AG04449 (cell line): ENCODE results near the gene TTC4.

Source experiments
- CTCF ChIA-PET: fragments of 350-600 bp; formaldehyde crosslinking; extraction: SDS; loops from one replicate; lab custom pipeline; 2021; ENCODE audit warnings: antibody characterized with exemption; lab: Yijun Ruan, JAX
- POLR2A ChIA-PET: fragments of 400-600, 350-600 bp; formaldehyde crosslinking; extraction: SDS; loops from one replicate; lab custom pipeline; 2020; ENCODE audit warnings: antibody characterized with exemption, inconsistent platforms; lab: Yijun Ruan, JAX
- DNase-seq: peaks from one replicate; pipeline ENCODE4 v3.0.0-alpha.2; 2010; ENCODE audit warnings: low read depth, low spot score
- H3K4me3 ChIP-seq: 2 replicates; pipeline ENCODE4 v1.5.1; 2011; ENCODE audit warnings: low read depth, mild to moderate bottlenecking, control low read depth, low read length
- TF ChIP-seq, protein P1 (sequence below): IDR thresholded peaks from one replicate; pipeline ENCODE4 v1.5.1; 2011; ENCODE audit warnings: mild to moderate bottlenecking, moderate library complexity, low read length, control low read depth, inconsistent platforms; ENCODE audit not compliant: insufficient read depth; ENCODE audit errors: missing control alignments

TTC4 gene

DNA sequence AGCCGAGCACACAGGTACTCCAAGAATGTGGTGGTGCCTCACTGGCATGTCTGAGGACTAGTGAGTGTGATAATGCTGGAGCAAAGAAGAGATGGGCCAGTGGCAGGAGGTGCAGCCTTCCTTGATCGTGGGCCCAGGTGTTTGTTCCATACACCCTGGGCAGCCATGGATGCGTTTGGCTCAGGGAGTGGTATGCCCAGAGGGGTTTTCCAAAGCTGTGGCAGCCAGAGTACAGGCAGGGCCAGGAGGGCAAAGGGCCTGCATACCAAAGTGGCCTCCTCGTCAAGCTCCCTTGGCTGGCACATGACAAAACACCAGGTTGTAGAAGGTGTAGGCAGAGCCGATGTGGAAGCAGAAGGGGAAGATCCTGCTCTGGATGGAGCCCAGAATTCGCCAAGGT, 29.6 kb downstream of the TTC4 start:
- no peak for DNase-seq
- no peak overlapping the region for H3K4me3 ChIP-seq
- ChIA-PET POLR2A (no interaction called here), CTCF (no interaction called here)
- TF ChIP-seq, protein P1, sequence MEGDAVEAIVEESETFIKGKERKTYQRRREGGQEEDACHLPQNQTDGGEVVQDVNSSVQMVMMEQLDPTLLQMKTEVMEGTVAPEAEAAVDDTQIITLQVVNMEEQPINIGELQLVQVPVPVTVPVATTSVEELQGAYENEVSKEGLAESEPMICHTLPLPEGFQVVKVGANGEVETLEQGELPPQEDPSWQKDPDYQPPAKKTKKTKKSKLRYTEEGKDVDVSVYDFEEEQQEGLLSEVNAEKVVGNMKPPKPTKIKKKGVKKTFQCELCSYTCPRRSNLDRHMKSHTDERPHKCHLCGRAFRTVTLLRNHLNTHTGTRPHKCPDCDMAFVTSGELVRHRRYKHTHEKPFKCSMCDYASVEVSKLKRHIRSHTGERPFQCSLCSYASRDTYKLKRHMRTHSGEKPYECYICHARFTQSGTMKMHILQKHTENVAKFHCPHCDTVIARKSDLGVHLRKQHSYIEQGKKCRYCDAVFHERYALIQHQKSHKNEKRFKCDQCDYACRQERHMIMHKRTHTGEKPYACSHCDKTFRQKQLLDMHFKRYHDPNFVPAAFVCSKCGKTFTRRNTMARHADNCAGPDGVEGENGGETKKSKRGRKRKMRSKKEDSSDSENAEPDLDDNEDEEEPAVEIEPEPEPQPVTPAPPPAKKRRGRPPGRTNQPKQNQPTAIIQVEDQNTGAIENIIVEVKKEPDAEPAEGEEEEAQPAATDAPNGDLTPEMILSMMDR, result no peak

DNA sequence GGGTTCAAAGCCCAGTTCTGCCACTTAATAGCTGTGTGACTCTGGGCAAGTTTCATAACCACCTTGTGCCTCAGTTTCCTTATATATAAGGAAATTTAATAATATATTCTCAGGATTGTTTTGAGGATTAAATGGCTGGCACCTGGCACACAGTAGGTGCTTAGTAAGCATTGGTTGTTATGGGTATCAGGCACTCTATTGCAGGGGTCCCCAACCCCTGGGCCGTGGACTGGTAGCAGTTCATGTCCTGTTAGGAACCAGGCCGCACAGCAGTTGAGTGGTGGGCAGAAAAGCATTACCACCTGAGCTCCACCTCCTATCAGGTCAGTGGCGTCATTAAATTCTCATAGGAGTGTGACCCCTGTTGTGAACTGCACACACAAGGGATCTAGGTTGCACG, 30.2 kb downstream of the TTC4 start:
- ChIA-PET CTCF (no interaction called here), POLR2A (no interaction called here)
- TF ChIP-seq, protein P1, result no peak
- no peak for DNase-seq
- no peak overlapping the region for H3K4me3 ChIP-seq

DNA sequence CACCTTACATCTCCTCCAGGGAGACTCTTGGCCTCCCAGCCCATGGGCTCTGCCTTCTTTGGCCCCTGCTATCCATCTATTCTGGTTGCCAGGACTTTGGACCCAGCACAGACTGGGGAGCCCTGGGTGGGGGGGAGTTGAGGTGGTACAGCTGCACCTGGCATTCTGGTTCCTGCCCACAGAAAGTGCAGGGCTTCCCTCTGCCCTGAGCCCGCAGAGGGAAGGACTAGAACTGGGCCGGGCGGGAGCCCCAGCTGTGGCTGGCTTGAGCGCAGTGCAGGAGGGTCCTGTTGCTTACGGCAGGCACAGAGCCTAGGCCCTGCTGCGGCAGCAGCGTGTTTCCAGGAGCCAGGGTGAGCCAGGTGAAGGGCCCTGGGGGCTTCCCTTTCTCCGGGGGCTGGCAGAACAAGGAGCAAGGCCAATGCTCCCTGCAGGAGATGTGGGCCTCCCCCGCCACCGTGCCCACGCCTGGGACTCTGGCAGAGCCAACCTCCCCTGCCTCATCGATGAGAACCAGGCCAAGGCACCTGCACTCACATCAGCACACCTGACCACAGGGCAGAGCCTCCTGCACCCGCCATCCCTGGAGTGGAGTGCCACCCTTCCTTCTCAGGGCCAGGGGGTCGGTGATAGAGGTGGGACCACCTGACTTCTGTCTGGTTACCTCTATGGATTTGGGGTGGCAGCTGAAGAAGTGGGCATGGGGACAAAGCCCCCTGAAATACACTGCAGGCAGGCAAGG, 32.6 kb downstream of the TTC4 start:
- no peak for DNase-seq
- H3K4me3 ChIP-seq, result no peak overlapping the region
- ChIA-PET CTCF (no interaction called here), POLR2A (no interaction called here)
- TF ChIP-seq, protein P1, result no peak

DNA sequence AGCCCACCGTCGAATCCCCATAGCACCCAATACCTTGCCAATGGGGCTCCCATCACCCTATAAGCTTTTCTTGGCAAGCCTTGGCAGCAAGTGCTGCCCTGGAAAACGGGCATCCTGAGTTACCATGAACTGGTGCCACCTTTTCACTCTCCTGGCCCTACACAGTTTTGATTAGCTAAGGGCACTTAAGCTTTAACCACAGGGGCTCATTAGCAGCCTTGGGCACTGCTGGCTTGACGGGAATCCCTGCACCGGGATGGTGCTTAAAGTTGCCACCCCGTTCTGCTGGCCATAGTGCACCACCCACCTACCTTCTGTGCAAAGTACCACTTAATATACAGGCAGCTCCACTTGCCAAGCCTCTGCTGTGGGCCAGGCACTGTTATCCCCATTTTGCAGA, 34.9 kb downstream of the TTC4 start:
- ChIA-PET POLR2A (no interaction called here), CTCF (no interaction called here)
- no peak overlapping the region for H3K4me3 ChIP-seq
- TF ChIP-seq, protein P1, result no peak
- DNase-seq, result no peak

DNA sequence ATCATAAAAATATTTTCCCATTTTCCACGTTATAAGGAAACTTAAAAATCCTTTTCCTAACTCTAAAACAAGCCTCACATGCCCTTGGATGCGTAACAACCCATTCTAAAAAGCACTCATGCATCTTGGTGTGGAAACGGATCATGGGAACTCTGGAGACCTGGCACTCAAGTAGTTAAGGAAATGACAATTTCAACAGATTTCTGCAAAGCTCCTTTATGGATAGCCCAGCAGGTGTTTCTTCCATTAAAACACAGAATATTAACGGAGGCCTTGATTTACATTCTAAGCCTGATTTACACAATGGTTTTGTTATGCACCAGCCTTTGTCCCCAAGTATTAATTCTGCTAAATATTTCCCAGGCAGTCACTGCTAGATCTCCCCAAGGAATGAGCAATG, 35.8 kb downstream of the TTC4 start:
- CTCF ChIA-PET, result no interaction called here
- POLR2A ChIA-PET, result no interaction called here
- no peak for DNase-seq
- H3K4me3 ChIP-seq, result no peak overlapping the region
- TF ChIP-seq, protein P1, result no peak

DNA sequence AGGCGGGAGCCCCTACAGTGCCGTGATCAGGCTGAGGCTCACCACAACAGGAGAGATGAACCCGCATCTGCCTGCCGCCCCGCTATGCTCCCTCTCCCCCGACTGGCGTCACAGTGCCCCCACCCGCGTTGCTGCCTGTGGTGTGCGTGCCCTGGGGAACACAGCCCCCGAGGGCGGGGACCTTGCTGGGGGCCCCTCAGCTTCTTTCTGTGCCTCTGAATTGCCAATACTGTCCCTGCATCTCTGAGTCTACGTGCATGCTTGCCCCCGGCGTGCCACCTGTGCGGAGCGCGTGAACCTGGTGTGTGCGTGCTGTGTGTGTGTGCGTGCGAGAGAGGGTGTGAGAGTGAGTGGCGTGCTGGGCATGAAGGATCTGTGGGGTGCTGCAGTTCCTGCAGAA, 38.4 kb downstream of the TTC4 start:
- no peak for DNase-seq
- no peak overlapping the region for H3K4me3 ChIP-seq
- CTCF ChIA-PET, result no interaction called here
- POLR2A ChIA-PET, result no interaction called here
- TF ChIP-seq, protein P1, result no peak
